HepG2 (cell line): ENCODE results near the gene MPC1. TPM values are rescaled to one million over a fixed set of nuclear protein-coding genes. Genes with fewer than 3 reads are reported as not detected.

Source experiments
- ARNT2 ChIP-seq: sonication (generic); formaldehyde crosslinking; IDR thresholded peaks from 2 replicates; pipeline ENCODE4 v1.8.0; 2022; ENCODE audit warnings: mild to moderate bottlenecking, low read depth, missing genetic modification reagents, moderate library complexity
- ARNTL ChIP-seq: sonication (generic); formaldehyde crosslinking; IDR thresholded peaks from 2 replicates; pipeline ENCODE4 v1.4.0; 2020; ENCODE audit warnings: mild to moderate bottlenecking, missing genetic modification reagents
- BRCA1 ChIP-seq: sonication (generic); formaldehyde crosslinking; IDR thresholded peaks from 2 replicates; pipeline ENCODE4 v1.4.0; 2020; ENCODE audit warnings: missing genetic modification reagents
- CEBPB ChIP-seq: IDR thresholded peaks from 2 replicates; pipeline ENCODE4 v1.6.1; 2011; ENCODE audit warnings: low read depth, low read length, improper control_type of control experiment, borderline replicate concordance
- CTCF ChIP-seq: sonication (generic); formaldehyde crosslinking; IDR thresholded peaks from 2 replicates; pipeline ENCODE4 v1.5.0; 2020; ENCODE audit warnings: mild to moderate bottlenecking, missing genetic modification reagents, moderate library complexity
- EHMT2 ChIP-seq: fragments of 200-600 bp; sonication (generic); IDR thresholded peaks from 2 replicates; pipeline ENCODE4 v1.7.0; 2017; ENCODE audit warnings: antibody characterized with exemption, low read depth, low read length, borderline replicate concordance
- FOXA1 ChIP-seq, 2 experiments: fragments of 450-650 bp in 1 of 2; sonication (generic) in 1 of 2; formaldehyde crosslinking in 1 of 2; IDR thresholded peaks; 2 replicates each; pipeline versions ENCODE4 v1.4.0 to v1.6.1; 2016 to 2020; ENCODE audit warnings: missing genetic modification reagents in 1 of 2
- GATAD2A ChIP-seq: IDR thresholded peaks from 2 replicates; pipeline ENCODE4 v1.6.1; 2016
- IKZF5 ChIP-seq: IDR thresholded peaks from 2 replicates; pipeline ENCODE4 v1.6.1; 2018; ENCODE audit warnings: missing genetic modification reagents, mild to moderate bottlenecking, missing compliant biosample characterization
- LCORL ChIP-seq, 2 experiments: fragments of 450-650 bp in 1 of 2; sonication (generic) in 1 of 2; formaldehyde crosslinking in 1 of 2; IDR thresholded peaks; 2 replicates each; pipeline versions ENCODE4 v1.5.0 to v1.6.1; 2017 to 2020; ENCODE audit warnings: antibody characterized with exemption in 1 of 2, missing genetic modification reagents in 1 of 2
- NR2C2 ChIP-seq: sonication (generic); formaldehyde crosslinking; IDR thresholded peaks from 2 replicates; pipeline ENCODE4 v1.4.0; 2020; ENCODE audit warnings: missing genetic modification reagents, mild to moderate bottlenecking, moderate library complexity, borderline replicate concordance
- SALL1 ChIP-seq: sonication (generic); formaldehyde crosslinking; IDR thresholded peaks from 2 replicates; pipeline ENCODE4 v1.8.0; 2022; ENCODE audit warnings: mild to moderate bottlenecking, missing genetic modification reagents
- SIX1 ChIP-seq: sonication (generic); formaldehyde crosslinking; IDR thresholded peaks from 2 replicates; pipeline ENCODE4 v1.4.0; 2020; ENCODE audit warnings: missing genetic modification reagents, borderline replicate concordance
- SOX6 ChIP-seq, 2 experiments: fragments of 450-650 bp in 1 of 2; sonication (generic) in 1 of 2; formaldehyde crosslinking in 1 of 2; IDR thresholded peaks; 2 replicates each; pipeline versions ENCODE4 v1.4.0 to v1.6.1; 2017 to 2020; ENCODE audit warnings: antibody characterized with exemption in 1 of 2, mild to moderate bottlenecking in 1 of 2, missing genetic modification reagents in 1 of 2
- TFDP1 ChIP-seq: IDR thresholded peaks from 2 replicates; pipeline ENCODE4 v1.6.1; 2016; ENCODE audit warnings: missing compliant biosample characterization, missing genetic modification reagents, borderline replicate concordance
- ZGPAT ChIP-seq: IDR thresholded peaks from 2 replicates; pipeline ENCODE4 v1.6.1; 2016; ENCODE audit warnings: mild to moderate bottlenecking
- ZNF121 ChIP-seq: sonication (generic); formaldehyde crosslinking; IDR thresholded peaks from 2 replicates; pipeline ENCODE4 v1.5.0; 2020; ENCODE audit warnings: mild to moderate bottlenecking, missing genetic modification reagents
- ZNF3 ChIP-seq: IDR thresholded peaks from 2 replicates; pipeline ENCODE4 v1.7.0; 2017; ENCODE audit warnings: inconsistent platforms
- ZNF576 ChIP-seq: sonication (generic); formaldehyde crosslinking; IDR thresholded peaks from 2 replicates; pipeline ENCODE4 v1.4.0; 2020; ENCODE audit warnings: mild to moderate bottlenecking, missing genetic modification reagents
- ZNF644 ChIP-seq: IDR thresholded peaks from 2 replicates; pipeline ENCODE4 v1.6.1; 2016; ENCODE audit warnings: low read depth
- ZNF746 ChIP-seq: sonication (generic); formaldehyde crosslinking; IDR thresholded peaks from 2 replicates; pipeline ENCODE4 v1.8.0; 2022; ENCODE audit warnings: mild to moderate bottlenecking, missing genetic modification reagents
- ZNF75D ChIP-seq: sonication (generic); formaldehyde crosslinking; IDR thresholded peaks from 2 replicates; pipeline ENCODE4 v1.8.1; 2023; ENCODE audit warnings: missing genetic modification reagents, mild to moderate bottlenecking, borderline replicate concordance
- polyA plus RNA-seq, 8 experiments: library from polyadenylated mRNA; depleted of rRNA in 3 of 8; stranded (reverse) in 7 of 8; unstranded in 1 of 8; fragments of >200 nt; fragmentation: Illumina TruSeq in 4 of 8; extraction: Trizol in 4 of 8; gene quantifications; 2 replicates each; pipeline versions ENCODE4 v1.2.1 to v1.2.3, GENCODE V29; 2011 to 2016; ENCODE audit warnings: low read depth in 4 of 8, missing spikeins in 1 of 8, mixed read lengths in 1 of 8; ENCODE audit not compliant: insufficient read depth in 1 of 8
- total RNA-seq, 5 experiments: library from RNA; depleted of rRNA; stranded (reverse); fragments of >200 nt; fragmentation: Illumina TruSeq; extraction: Trizol; gene quantifications; 2 replicates each; pipeline ENCODE4 v1.2.3, GENCODE V29; 2016; ENCODE audit warnings: low read depth in 1 of 5

Gene MPC1
- total and polyA plus RNA-seq, 2 of the 13 experiments (the other 11 are each of a cell fraction or from before 2014, with no cell fraction given) = 189 to 214 TPM

- TF ChIP-seq IKZF5 (0 out of 2 replicates have a peak, but pooled peaks have one; percentile 48), ZNF75D (CRISPR knock-in tag) (no peak), NR2C2 (CRISPR knock-in tag) (peak; percentile 59; the same call in 1 of the 2 replicates), BRCA1 (no peak), SOX6 (IDR thresholded peaks at IDR 0.05) (no peak), SOX6 (CRISPR knock-in tag; IDR thresholded peaks at IDR 0.05) (peak; percentile 64), SALL1 (peak; percentile 60), EHMT2 (peak; percentile 38; the same call in 1 of the 2 replicates), ARNTL (CRISPR knock-in tag) (peak; percentile 67), ZNF576 (no peak), LCORL (IDR thresholded peaks at IDR 0.05) (no peak), LCORL (CRISPR knock-in tag; IDR thresholded peaks at IDR 0.05) (0 out of 2 replicates have a peak, but pooled peaks have one; percentile 21), CTCF (CRISPR knock-in tag) (peak; percentile 80), ZNF644 (0 out of 2 replicates have a peak, but pooled peaks have one; percentile 47), ARNT2 (CRISPR knock-in tag) (0 out of 2 replicates have a peak, but pooled peaks have one; percentile 48), CEBPB (peak; percentile 95), SIX1 (CRISPR knock-in tag) (peak; percentile 62; the same call in 1 of the 2 replicates), FOXA1 (IDR thresholded peaks at IDR 0.05) (no peak), FOXA1 (CRISPR knock-in tag; IDR thresholded peaks at IDR 0.05) (peak; percentile 85), ZNF746 (no peak), GATAD2A (CRISPR knock-in tag) (peak; percentile 59), TFDP1 (CRISPR knock-in tag) (peak; percentile 70; the same call in 1 of the 2 replicates), ZNF121 (0 out of 2 replicates have a peak, but pooled peaks have one; percentile 32), ZNF3 (CRISPR knock-in tag) (peak; percentile 98), ZGPAT (CRISPR knock-in tag) (peak; percentile 58)
Observed at GRCh38 chr6:166420351-166420750, 37.6 kb upstream of the MPC1 start (continued).
